HG03432 (cell line): ENCODE measurements around the gene BCCIP.

Experiments
- ATAC-seq: cut with Tn5 transposase; IDR thresholded peaks from one replicate; pipeline ENCODE4 v1.9.1; 2021; ENCODE audit warnings: mild to moderate bottlenecking, moderate library complexity; ENCODE audit not compliant: unreplicated experiment

BCCIP gene

DNA sequence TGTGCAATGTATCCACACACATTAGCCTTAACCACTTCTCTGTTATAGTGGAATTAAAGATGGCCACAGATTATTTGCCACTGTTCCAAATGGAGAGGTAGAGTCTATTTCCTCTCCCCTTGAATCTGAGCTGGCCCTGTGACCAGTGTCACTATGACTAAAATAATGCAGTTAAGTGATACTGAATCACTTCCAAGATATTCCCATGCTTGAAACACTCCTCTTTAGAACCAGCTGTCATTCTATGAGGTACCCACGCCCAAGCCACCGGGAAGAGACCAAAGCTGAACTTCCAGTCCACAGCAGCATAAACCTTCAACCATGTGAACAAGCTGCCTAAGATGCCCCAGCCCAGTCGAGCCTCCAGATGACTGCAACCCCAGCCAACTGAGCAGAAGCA lies 59.9 kb downstream of the BCCIP start:
- no peak for ATAC-seq
